H9 (cell line): ENCODE data around the gene UNC79. TPM values are rescaled to one million over a fixed set of nuclear protein-coding genes. Genes with fewer than 3 reads are reported as not detected.

Experiments used
- DNase-seq: peaks from one replicate; pipeline ENCODE4 v3.0.0-alpha.2; 2017
- H2AFZ ChIP-seq: one replicate; pipeline ENCODE4 v1.6.1; 2013; ENCODE audit warnings: mild to moderate bottlenecking, low read length, control low read depth, moderate library complexity
- H2AK5ac ChIP-seq: 2 replicates; pipeline ENCODE4 v1.6.1; 2013; ENCODE audit warnings: low read length, control low read depth, mixed read lengths; ENCODE audit not compliant: insufficient read length
- H2BK120ac ChIP-seq: one replicate; pipeline ENCODE4 v1.6.1; 2013; ENCODE audit warnings: low read depth, mild to moderate bottlenecking, low read length, control low read depth, inconsistent platforms; ENCODE audit not compliant: poor library complexity, severe bottlenecking
- H2BK12ac ChIP-seq: 2 replicates; pipeline ENCODE4 v1.6.1; 2013; ENCODE audit warnings: low read length, control low read depth, mixed read lengths, low read depth; ENCODE audit not compliant: insufficient read length
- H2BK15ac ChIP-seq: 2 replicates; pipeline ENCODE4 v1.6.1; 2013; ENCODE audit warnings: low read depth, low read length, control low read depth
- H2BK20ac ChIP-seq: one replicate; pipeline ENCODE4 v1.6.1; 2013; ENCODE audit warnings: low read depth, mild to moderate bottlenecking, low read length, control low read depth, inconsistent platforms; ENCODE audit not compliant: poor library complexity, severe bottlenecking
- H2BK5ac ChIP-seq: 2 replicates; pipeline ENCODE4 v1.6.1; 2013; ENCODE audit warnings: low read length, control low read depth, mixed read lengths; ENCODE audit not compliant: insufficient read length
- H3K14ac ChIP-seq: 2 replicates; pipeline ENCODE4 v1.6.1; 2013; ENCODE audit warnings: low read length, control low read depth; ENCODE audit not compliant: insufficient read depth
- H3K18ac ChIP-seq: 2 replicates; pipeline ENCODE4 v1.6.1; 2013; ENCODE audit warnings: low read depth, mild to moderate bottlenecking, mixed read lengths, low read length, control low read depth; ENCODE audit not compliant: insufficient read length
- H3K23ac ChIP-seq: 2 replicates; pipeline ENCODE4 v1.6.1; 2013; ENCODE audit warnings: low read length, control low read depth, mixed read lengths, low read depth; ENCODE audit not compliant: insufficient read length
- H3K23me2 ChIP-seq: 2 replicates; pipeline ENCODE4 v1.6.1; 2013; ENCODE audit warnings: low read depth, mild to moderate bottlenecking, mixed read lengths, low read length, control low read depth; ENCODE audit not compliant: insufficient read length, poor library complexity, severe bottlenecking
- H3K27ac ChIP-seq: 2 replicates; pipeline ENCODE4 v1.5.1; 2013; ENCODE audit warnings: low read length, control low read depth, mixed read lengths, low read depth; ENCODE audit not compliant: insufficient read length
- H3K27me3 ChIP-seq: 2 replicates; pipeline ENCODE4 v1.6.1; 2013; ENCODE audit warnings: low read length, control low read depth, inconsistent platforms; ENCODE audit not compliant: insufficient read depth
- H3K4ac ChIP-seq: 2 replicates; pipeline ENCODE4 v1.6.1; 2013; ENCODE audit warnings: low read depth, mild to moderate bottlenecking, control low read depth, inconsistent platforms, low read length, moderate library complexity
- H3K4me1 ChIP-seq: 2 replicates; pipeline ENCODE4 v1.6.1; 2013; ENCODE audit warnings: low read length, control low read depth, inconsistent platforms; ENCODE audit not compliant: insufficient read depth
- H3K4me2 ChIP-seq: 2 replicates; pipeline ENCODE4 v1.6.1; 2013; ENCODE audit warnings: low read length, control low read depth, mixed read lengths; ENCODE audit not compliant: insufficient read length, insufficient read depth
- H3K56ac ChIP-seq: 2 replicates; pipeline ENCODE4 v1.6.1; 2013; ENCODE audit warnings: low read depth, mild to moderate bottlenecking, mixed read lengths, low read length, control low read depth; ENCODE audit not compliant: insufficient read length
- H3K79me1 ChIP-seq: 2 replicates; pipeline ENCODE4 v1.6.1; 2013; ENCODE audit warnings: low read depth, mild to moderate bottlenecking, moderate library complexity, low read length, control low read depth, inconsistent platforms; ENCODE audit not compliant: insufficient read depth, poor library complexity, severe bottlenecking
- H3K79me2 ChIP-seq: 2 replicates; pipeline ENCODE4 v1.6.1; 2013; ENCODE audit warnings: low read length, control low read depth, inconsistent platforms; ENCODE audit not compliant: insufficient read depth
- H3K9ac ChIP-seq: 2 replicates; pipeline ENCODE4 v1.6.1; 2013; ENCODE audit warnings: low read length, control low read depth, mixed read lengths; ENCODE audit not compliant: insufficient read length; ENCODE audit errors: extremely low read depth
- H3K9me3 ChIP-seq: one replicate; pipeline ENCODE4 v1.6.1; 2013; ENCODE audit warnings: low read depth, low read length, inconsistent platforms; ENCODE audit not compliant: control insufficient read depth
- H3T11ph ChIP-seq: one replicate; pipeline ENCODE4 v1.6.1; 2013; ENCODE audit warnings: mild to moderate bottlenecking, low read length, control low read depth, inconsistent platforms
- H4K20me1 ChIP-seq: one replicate; pipeline ENCODE4 v1.6.1; 2013; ENCODE audit not compliant: control insufficient read depth, insufficient read length, insufficient read depth
- H4K5ac ChIP-seq: 2 replicates; pipeline ENCODE4 v1.6.1; 2013; ENCODE audit warnings: low read depth, mild to moderate bottlenecking, mixed read lengths, low read length, control low read depth; ENCODE audit not compliant: insufficient read length
- H4K8ac ChIP-seq: replicated peaks from 2 replicates; pipeline ENCODE4 v1.6.1; 2013; ENCODE audit warnings: low read length, control low read depth, mixed read lengths, low read depth; ENCODE audit not compliant: insufficient read length
- H4K91ac ChIP-seq: 2 replicates; pipeline ENCODE4 v1.6.1; 2013; ENCODE audit warnings: low read depth, mild to moderate bottlenecking, moderate library complexity, mixed read lengths, low read length, control low read depth; ENCODE audit not compliant: insufficient read length
- H3K27ac Mint-ChIP-seq, 3 experiments: 2 replicates in 2 of 3; 3 replicates in 1 of 3; pipeline ENCODE4 v1.8.0; 2020 to 2021; ENCODE audit warnings: mixed read lengths in 3 of 3, mild to moderate bottlenecking in 1 of 3, moderate library complexity in 1 of 3
- H3K27me3 Mint-ChIP-seq: 2 replicates; pipeline ENCODE4 v1.8.0; 2021; ENCODE audit warnings: low read depth, mild to moderate bottlenecking, moderate library complexity, mixed read lengths
- H3K36me3 Mint-ChIP-seq, 3 experiments: 2 replicates in 2 of 3; 3 replicates in 1 of 3; pipeline ENCODE4 v1.8.0; 2020 to 2021; ENCODE audit warnings: low read depth in 3 of 3, mixed read lengths in 3 of 3; ENCODE audit not compliant: insufficient read depth in 1 of 3
- H3K4me1 Mint-ChIP-seq, 2 experiments: 2 replicates each; pipeline ENCODE4 v1.8.0; 2020; ENCODE audit warnings: mixed read lengths in 2 of 2
- H3K4me3 Mint-ChIP-seq, 2 experiments: 2 replicates in 1 of 2; 3 replicates in 1 of 2; pipeline ENCODE4 v1.8.0; 2020 to 2021; ENCODE audit warnings: mild to moderate bottlenecking in 2 of 2, mixed read lengths in 2 of 2, moderate library complexity in 1 of 2
- H3K9me3 Mint-ChIP-seq, 2 experiments: 2 replicates in 1 of 2; 3 replicates in 1 of 2; pipeline ENCODE4 v1.8.0; 2020; ENCODE audit warnings: mild to moderate bottlenecking in 2 of 2, mixed read lengths in 2 of 2, moderate library complexity in 1 of 2
- CTCF ChIP-seq: fragments of 200-600 bp; sonication (generic); conservative IDR thresholded peaks from 3 replicates; pipeline ENCODE4 v1.8.0; 2021; ENCODE audit warnings: antibody characterized with exemption, mild to moderate bottlenecking
- WGBS: extraction: QIAGEN DNeasy Blood & Tissue Kit; methylation state at CpG from one replicate; pipeline ENCODE4 v1.1.7; 2013; ENCODE audit warnings: missing lambda C conversion rate, low lambda C conversion rate, mixed read lengths; ENCODE audit not compliant: insufficient read length; ENCODE audit errors: extremely low coverage; 5-methylcytosine and 5-hydroxymethylcytosine counted together
- total RNA-seq: library from RNA; stranded (reverse); gene quantifications from 2 replicates; pipeline ENCODE4 v1.2.1, GENCODE V29; 2021

UNC79 gene
- total RNA-seq, 1 experiment from 2014 or later, result 3.0 TPM

DNA sequence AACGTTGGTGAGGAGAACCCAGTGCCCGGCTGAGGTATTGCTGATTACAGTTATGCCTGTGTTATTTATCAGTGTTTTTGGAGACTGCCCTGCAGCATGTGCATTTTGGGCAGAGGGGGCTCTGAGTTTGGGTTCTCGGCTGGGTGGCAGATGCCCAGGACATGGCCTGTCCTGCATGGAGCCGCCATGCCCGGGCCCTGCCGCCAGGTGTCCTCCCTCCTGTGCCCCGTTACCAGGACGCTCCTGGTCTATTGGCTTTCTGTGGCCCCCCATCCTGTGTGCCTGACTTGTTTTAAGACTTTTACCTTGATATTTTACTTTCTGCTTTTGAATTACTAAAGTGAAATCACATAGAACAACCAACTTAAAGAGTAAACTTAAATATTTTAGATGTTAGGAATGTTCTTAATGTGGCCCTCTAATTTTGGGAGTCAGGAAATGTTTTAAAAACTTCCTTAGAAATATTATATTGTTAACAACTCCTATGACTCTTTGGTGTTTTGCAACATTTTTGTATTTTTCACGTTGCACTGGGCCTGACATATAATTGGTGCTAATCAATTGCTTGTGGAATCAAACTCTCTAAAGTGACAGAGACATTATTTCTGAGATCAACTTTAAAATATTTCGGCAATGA lies 305.8 kb downstream of the UNC79 start:
- no peak overlapping the region for H3K27ac ChIP-seq
- no peak overlapping the region for H3K4me3 Mint-ChIP-seq
- no peak overlapping the region for H4K91ac ChIP-seq
- peak; percentile 52 for DNase-seq
- no peak overlapping the region for H3K4me2 ChIP-seq
- no peak overlapping the region for H2BK120ac ChIP-seq
- no peak overlapping the region for H4K8ac ChIP-seq
- H2AK5ac ChIP-seq, result no peak overlapping the region
- H3K23ac ChIP-seq, result no peak overlapping the region
- no peak overlapping the region for H3K4ac ChIP-seq
- no peak overlapping the region for H2BK15ac ChIP-seq
- H4K5ac ChIP-seq, result no peak overlapping the region
- H3K9me3 Mint-ChIP-seq, result no peaks in the 10 kb centered on the region; a peak in 1 of 5 replicates
- no peaks in the 10 kb centered on the region for H4K20me1 ChIP-seq
- TF ChIP-seq CTCF, result peak; percentile 70
- H3K79me1 ChIP-seq, result no peaks in the 10 kb centered on the region
- H3K23me2 ChIP-seq, result no peaks in the 10 kb centered on the region
- WGBS, result no CpG with 5 or more reads among the region's 10 CpGs
- H2BK5ac ChIP-seq, result no peak overlapping the region
- no peak overlapping the region for H3T11ph ChIP-seq
- no peaks in the 10 kb centered on the region for H3K79me2 ChIP-seq
- H3K18ac ChIP-seq, result no peak overlapping the region
- no peaks in the 10 kb centered on the region for H3K9me3 ChIP-seq
- peaks cover 3% of the 10 kb centered on the region for H3K27me3 Mint-ChIP-seq
- H3K4me1 Mint-ChIP-seq, result peaks cover 15 to 27% of the 10 kb centered on the region in 2 experiments
- no peak overlapping the region for H3K9ac ChIP-seq
- H3K4me1 ChIP-seq, result no peaks in the 10 kb centered on the region
- no peak overlapping the region for H3K56ac ChIP-seq
- H2BK20ac ChIP-seq, result no peak overlapping the region
- no peaks in the 10 kb centered on the region for H3K27me3 ChIP-seq
- no peak overlapping the region for H3K27ac Mint-ChIP-seq
- no peak overlapping the region for H2BK12ac ChIP-seq
- no peak overlapping the region for H3K14ac ChIP-seq
- H2AFZ ChIP-seq, result no peak overlapping the region
- H3K36me3 Mint-ChIP-seq, result peaks cover 0 to 2% (median 1%) of the 10 kb centered on the region in 3 experiments; a peak in 1 of 7 replicates
